Panc1 (cell line): ENCODE data around the gene PYGO2. TPM values are rescaled to one million over a fixed set of nuclear protein-coding genes. Genes with fewer than 3 reads are reported as not detected.
"Not testable (repeated sequence)": the region's sequence is repeated elsewhere in the genome, so short reads cannot be mapped to it uniquely, and the experiment has no call there.

Experiments
- ATAC-seq: fragments of 200-7000 bp; cut with Tn5 transposase; 2 replicates; pipeline ENCODE4 v1.9.1; 2020; ENCODE audit warnings: mild to moderate bottlenecking, moderate library complexity
- BruUV-seq: library from RNA; stranded (reverse); fragments of 400-500 nt; replicated peaks from 2 replicates; lab custom pipeline; 2021; lab: Mats Ljungman, UMichigan
- CTCF ChIA-PET: fragments of 300-600 bp; sonication (Branson Sonifier 250); formaldehyde crosslinking; loops from one replicate; lab custom pipeline; 2022; ENCODE audit warnings: antibody characterized with exemption; lab: Charles Lee
- POLR2A ChIA-PET: fragments of 300-600 bp; sonication (Branson Sonifier 250); formaldehyde crosslinking; loops from one replicate; lab custom pipeline; 2022; ENCODE audit warnings: antibody characterized with exemption; lab: Charles Lee
- DNase-seq: peaks from one replicate; pipeline ENCODE4 v3.0.0-alpha.2; 2010; ENCODE audit warnings: low read depth, low spot score
- H3K27ac ChIP-seq: 2 replicates; pipeline ENCODE4 v1.5.1; 2011; ENCODE audit warnings: mild to moderate bottlenecking, low read length, inconsistent platforms
- H3K27me3 ChIP-seq: fragments of 200-500 bp; sonication (Bioruptor generic); 2 replicates; pipeline ENCODE4 v1.6.0; 2014; ENCODE audit warnings: low read length, inconsistent platforms; ENCODE audit not compliant: control insufficient read depth, insufficient read depth
- H3K36me3 ChIP-seq: fragments of 200-500 bp; sonication (Bioruptor generic); 2 replicates; pipeline ENCODE4 v1.5.1; 2014; ENCODE audit warnings: inconsistent platforms, mild to moderate bottlenecking, low read length, moderate library complexity; ENCODE audit not compliant: control insufficient read depth, insufficient read depth
- H3K4me1 ChIP-seq: 2 replicates; pipeline ENCODE4 v1.5.1; 2011; ENCODE audit warnings: inconsistent platforms, mild to moderate bottlenecking, low read length, moderate library complexity; ENCODE audit not compliant: control insufficient read depth, insufficient read depth
- H3K4me3 ChIP-seq, 2 experiments: 2 replicates each; pipeline ENCODE4 v1.5.1; 2011 to 2012; ENCODE audit warnings: low read depth in 2 of 2, low read length in 2 of 2, mild to moderate bottlenecking in 2 of 2, inconsistent platforms in 1 of 2, moderate library complexity in 1 of 2
- H3K9me3 ChIP-seq: fragments of 200-500 bp; sonication (Bioruptor generic); 2 replicates; pipeline ENCODE4 v1.5.1; 2014; ENCODE audit warnings: low read depth, mild to moderate bottlenecking, inconsistent platforms, low read length, moderate library complexity; ENCODE audit not compliant: control insufficient read depth, insufficient read depth
- POLR2AphosphoS5 ChIP-seq: IDR thresholded peaks from 2 replicates; pipeline ENCODE4 v1.6.1; 2012; ENCODE audit warnings: mild to moderate bottlenecking, low read depth, low read length, moderate library complexity
- REST ChIP-seq, 2 experiments: IDR thresholded peaks; 2 replicates each; pipeline ENCODE4 v1.6.1; 2011 to 2012; ENCODE audit warnings: low read depth in 2 of 2, control low read depth in 1 of 2, low read length in 1 of 2, mild to moderate bottlenecking in 1 of 2, moderate library complexity in 1 of 2; ENCODE audit not compliant: insufficient read depth in 1 of 2
- SIN3A ChIP-seq: IDR thresholded peaks from 2 replicates; pipeline ENCODE4 v1.6.1; 2012; ENCODE audit warnings: low read depth, mild to moderate bottlenecking, low read length, moderate library complexity, borderline replicate concordance; ENCODE audit not compliant: insufficient read depth
- TCF7L2 ChIP-seq: IDR thresholded peaks from 2 replicates; pipeline ENCODE4 v1.6.1; 2011; ENCODE audit warnings: mild to moderate bottlenecking, low read depth, low read length, inconsistent platforms
- in situ Hi-C: cut with HindIII; loops from 2 replicates; pipeline ENCODE4 v1.10.0; 2016; ENCODE audit warnings: low sequenced_read_pairs, low pct_unique_long_range_greater_than_20kb
- intact Hi-C: fragments of 100-400 bp; cut with micrococcal nuclease; formaldehyde crosslinking; loops from one replicate; pipeline ENCODE4 v1.10.0; 2022; ENCODE audit not compliant: unreplicated experiment
- total RNA-seq: library from RNA; stranded (reverse); gene quantifications from one replicate; pipeline ENCODE4 v1.2.1, GENCODE V29; 2021; ENCODE audit not compliant: unreplicated experiment
- TF ChIP-seq, protein P1 (sequence below): fragments of 450-650 bp; IDR thresholded peaks from 2 replicates; pipeline ENCODE4 v1.5.1; 2017; ENCODE audit warnings: mild to moderate bottlenecking

Gene PYGO2
- total RNA-seq, 1 experiment from 2014 or later = 41.1 TPM

DNA sequence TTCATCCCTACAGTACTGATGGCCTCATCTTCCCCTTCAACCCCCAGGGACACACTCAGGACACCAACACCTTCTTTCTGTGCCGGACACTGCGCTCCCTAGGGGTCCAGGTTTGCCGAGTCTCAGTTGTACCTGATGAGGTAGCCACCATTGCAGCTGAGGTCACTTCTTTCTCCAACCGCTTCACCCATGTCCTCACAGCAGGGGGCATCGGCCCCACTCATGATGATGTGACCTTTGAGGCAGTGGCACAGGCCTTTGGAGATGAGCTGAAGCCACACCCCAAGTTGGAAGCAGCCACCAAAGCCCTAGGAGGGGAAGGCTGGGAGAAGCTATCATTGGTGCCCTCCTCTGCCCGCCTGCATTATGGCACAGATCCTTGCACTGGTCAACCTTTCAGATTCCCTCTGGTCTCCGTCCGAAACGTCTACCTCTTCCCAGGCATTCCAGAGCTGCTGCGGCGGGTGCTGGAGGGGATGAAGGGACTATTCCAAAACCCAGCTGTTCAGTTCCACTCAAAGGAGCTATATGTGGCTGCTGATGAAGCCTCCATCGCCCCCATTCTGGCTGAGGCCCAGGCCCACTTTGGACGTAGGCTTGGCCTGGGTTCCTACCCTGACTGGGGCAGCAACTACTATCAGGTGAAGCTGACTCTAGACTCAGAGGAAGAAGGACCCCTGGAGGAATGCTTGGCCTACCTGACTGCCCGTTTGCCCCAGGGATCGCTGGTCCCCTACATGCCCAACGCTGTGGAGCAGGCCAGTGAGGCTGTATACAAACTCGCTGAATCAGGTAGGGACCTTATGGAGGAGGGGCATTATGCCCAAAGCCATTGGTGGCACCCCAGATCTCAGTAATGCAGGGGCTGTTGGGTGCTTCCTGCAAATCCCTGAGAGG, 26.7 kb upstream of the PYGO2 start:
- ChIA-PET CTCF (interaction anchor here (0.6 to 0.9 kb wide), 3 partner anchors 14 to 156 kb away, joined by 3 to 5 read pairs (median 3); partner anchors contain the start of gene ZBTB7B), POLR2A (no interaction called here)
- no peak for ATAC-seq
- Histone ChIP-seq H3K27me3 (no peaks in the 10 kb centered on the region), H3K9me3 (no peaks in the 10 kb centered on the region), H3K4me3 (no peak overlapping the region), H3K4me1 (peaks cover 5% of the 10 kb centered on the region), H3K27ac (no peak overlapping the region), H3K36me3 (peaks cover 4% of the 10 kb centered on the region; the same call in 1 of the 2 replicates)
- no peak for DNase-seq
- in situ Hi-C loops = no loop called here
- BruUV-seq = no TSS peak
- intact Hi-C loops = no loop called here
- TF ChIP-seq POLR2AphosphoS5 (no peak), TCF7L2 (no peak), REST (IDR thresholded peaks at IDR 0.05; ENCODE audit: insufficient read depth in 1 of 2, low read depth in 2 of 2, low read length in 1 of 2) (no peak), SIN3A (no peak)
- TF ChIP-seq, protein P1, sequence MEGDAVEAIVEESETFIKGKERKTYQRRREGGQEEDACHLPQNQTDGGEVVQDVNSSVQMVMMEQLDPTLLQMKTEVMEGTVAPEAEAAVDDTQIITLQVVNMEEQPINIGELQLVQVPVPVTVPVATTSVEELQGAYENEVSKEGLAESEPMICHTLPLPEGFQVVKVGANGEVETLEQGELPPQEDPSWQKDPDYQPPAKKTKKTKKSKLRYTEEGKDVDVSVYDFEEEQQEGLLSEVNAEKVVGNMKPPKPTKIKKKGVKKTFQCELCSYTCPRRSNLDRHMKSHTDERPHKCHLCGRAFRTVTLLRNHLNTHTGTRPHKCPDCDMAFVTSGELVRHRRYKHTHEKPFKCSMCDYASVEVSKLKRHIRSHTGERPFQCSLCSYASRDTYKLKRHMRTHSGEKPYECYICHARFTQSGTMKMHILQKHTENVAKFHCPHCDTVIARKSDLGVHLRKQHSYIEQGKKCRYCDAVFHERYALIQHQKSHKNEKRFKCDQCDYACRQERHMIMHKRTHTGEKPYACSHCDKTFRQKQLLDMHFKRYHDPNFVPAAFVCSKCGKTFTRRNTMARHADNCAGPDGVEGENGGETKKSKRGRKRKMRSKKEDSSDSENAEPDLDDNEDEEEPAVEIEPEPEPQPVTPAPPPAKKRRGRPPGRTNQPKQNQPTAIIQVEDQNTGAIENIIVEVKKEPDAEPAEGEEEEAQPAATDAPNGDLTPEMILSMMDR = no peak

DNA sequence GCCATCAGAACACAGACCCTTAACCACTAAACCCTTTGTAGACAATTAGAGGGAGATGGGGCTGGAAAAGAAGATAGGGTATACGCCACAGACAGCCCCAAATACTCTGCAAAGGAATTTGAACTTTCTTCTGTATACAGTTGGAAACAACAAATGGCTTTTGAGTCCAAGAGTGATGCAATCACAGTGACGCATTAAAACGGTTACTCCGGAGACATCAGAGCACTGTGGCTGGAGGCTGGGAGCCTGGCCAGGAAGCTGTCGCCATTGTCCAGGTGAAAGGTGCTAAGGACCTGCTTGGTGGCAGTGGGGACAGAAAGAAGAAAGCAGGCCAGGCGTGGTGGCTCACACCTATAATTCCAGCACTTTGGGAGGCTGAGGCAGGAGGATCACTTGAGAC, 25.7 kb upstream of the PYGO2 start:
- Histone ChIP-seq H3K4me1 (peaks cover 4% of the 10 kb centered on the region), H3K36me3 (peaks cover 4% of the 10 kb centered on the region; the same call in 1 of the 2 replicates), H3K27me3 (no peaks in the 10 kb centered on the region), H3K9me3 (no peaks in the 10 kb centered on the region), H3K27ac (no peak overlapping the region), H3K4me3 (no peak overlapping the region)
- ATAC-seq (no peak), DNase-seq (no peak)
- POLR2A ChIA-PET = no interaction called here
- TF ChIP-seq REST (IDR thresholded peaks at IDR 0.05; ENCODE audit: insufficient read depth in 1 of 2, low read depth in 2 of 2, low read length in 1 of 2) (no peak), POLR2AphosphoS5 (no peak), TCF7L2 (no peak), SIN3A (no peak)
- TF ChIP-seq, protein P1 = no peak
- BruUV-seq = no TSS peak
- CTCF ChIA-PET = interaction anchor here (0.6 kb wide), 1 partner anchor 157 kb away, joined by 3 read pairs; no protein-coding TSS in a partner anchor
- in situ Hi-C loops (no loop called here), intact Hi-C loops (no loop called here)

GRCh38 chr1:154986736-154987135, 25.2 kb upstream of the PYGO2 start:
- H3K27ac ChIP-seq, H3K4me3 ChIP-seq, intact Hi-C loops, H3K36me3 ChIP-seq, BruUV-seq, H3K9me3 ChIP-seq, ATAC-seq, in situ Hi-C loops, H3K27me3 ChIP-seq, H3K4me1 ChIP-seq, DNase-seq, POLR2A ChIA-PET: not testable (repeated sequence)
- CTCF ChIA-PET = interaction anchor here (0.6 kb wide), 1 partner anchor 10 kb away, joined by 8 read pairs; no protein-coding TSS in a partner anchor
